ENCODE results near the gene KRT75.

DNA sequence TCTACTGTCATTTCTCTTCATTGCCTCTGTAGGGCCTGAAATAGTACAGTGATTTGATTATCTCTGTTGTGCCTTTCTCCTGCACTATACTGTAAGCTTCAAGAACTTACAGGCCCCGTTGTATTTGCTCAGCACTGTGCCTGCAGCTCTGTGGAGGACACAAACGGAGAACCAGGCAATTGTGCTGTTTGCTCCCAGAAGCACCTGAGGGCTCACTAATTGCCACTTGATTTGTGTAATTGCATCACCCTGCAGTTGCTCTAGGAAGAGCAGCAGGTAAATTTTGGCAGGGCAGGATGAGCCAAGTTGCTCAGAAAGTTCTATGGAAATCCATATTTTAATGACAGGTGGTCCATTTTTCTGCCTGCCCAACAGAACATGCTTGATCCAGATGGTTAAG is 16.4 kb downstream of the KRT75 start:
- TF ChIP-seq, protein P1, sequence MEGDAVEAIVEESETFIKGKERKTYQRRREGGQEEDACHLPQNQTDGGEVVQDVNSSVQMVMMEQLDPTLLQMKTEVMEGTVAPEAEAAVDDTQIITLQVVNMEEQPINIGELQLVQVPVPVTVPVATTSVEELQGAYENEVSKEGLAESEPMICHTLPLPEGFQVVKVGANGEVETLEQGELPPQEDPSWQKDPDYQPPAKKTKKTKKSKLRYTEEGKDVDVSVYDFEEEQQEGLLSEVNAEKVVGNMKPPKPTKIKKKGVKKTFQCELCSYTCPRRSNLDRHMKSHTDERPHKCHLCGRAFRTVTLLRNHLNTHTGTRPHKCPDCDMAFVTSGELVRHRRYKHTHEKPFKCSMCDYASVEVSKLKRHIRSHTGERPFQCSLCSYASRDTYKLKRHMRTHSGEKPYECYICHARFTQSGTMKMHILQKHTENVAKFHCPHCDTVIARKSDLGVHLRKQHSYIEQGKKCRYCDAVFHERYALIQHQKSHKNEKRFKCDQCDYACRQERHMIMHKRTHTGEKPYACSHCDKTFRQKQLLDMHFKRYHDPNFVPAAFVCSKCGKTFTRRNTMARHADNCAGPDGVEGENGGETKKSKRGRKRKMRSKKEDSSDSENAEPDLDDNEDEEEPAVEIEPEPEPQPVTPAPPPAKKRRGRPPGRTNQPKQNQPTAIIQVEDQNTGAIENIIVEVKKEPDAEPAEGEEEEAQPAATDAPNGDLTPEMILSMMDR (optimal IDR thresholded peaks at IDR 0.05 in 1 of 3, IDR thresholded peaks at IDR 0.05 in 1 of 3, conservative IDR thresholded peaks at IDR 0.05 in 1 of 3; ENCODE audit: extremely low read depth in 1 of 3, insufficient read depth in 2 of 3, low read length in 3 of 3) = no peak
- no peak for TF ChIP-seq EZH2 (IDR thresholded peaks at IDR 0.05; ENCODE audit: low read length)
